ENCODE measurements around the gene NAPSA. TPM values are rescaled to one million over a fixed set of nuclear protein-coding genes. Genes with fewer than 3 reads are reported as not detected.

Gene NAPSA
- total RNA-seq, 1 donor from 2014 or later, result not detected

GRCh38 chr19:50409347-50409746, 43.9 kb upstream of the NAPSA start:
- TF ChIP-seq CTCF (IDR thresholded peaks at IDR 0.05; ENCODE audit: unreplicated experiment), result no peak
- peaks cover 21% of the 10 kb centered on the region for H3K36me3 Mint-ChIP-seq (ENCODE audit: low read depth, unreplicated experiment)

GRCh38 chr19:50406829-50407228, 41.4 kb upstream of the NAPSA start:
- no peak for DNase-seq (ENCODE audit: low spot score)
- no peak overlapping the region for H3K27ac Mint-ChIP-seq (ENCODE audit: unreplicated experiment)
- H3K4me1 Mint-ChIP-seq (ENCODE audit: unreplicated experiment), result no peaks in the 10 kb centered on the region
- no peak overlapping the region for H3K4me3 Mint-ChIP-seq (ENCODE audit: unreplicated experiment)
- H3K27me3 Mint-ChIP-seq (ENCODE audit: unreplicated experiment), result peaks cover 3% of the 10 kb centered on the region
- TF ChIP-seq CTCF (IDR thresholded peaks at IDR 0.05; ENCODE audit: unreplicated experiment), result no peak
- no peaks in the 10 kb centered on the region for H3K9me3 Mint-ChIP-seq (ENCODE audit: unreplicated experiment)
- peaks cover 17% of the 10 kb centered on the region for H3K36me3 Mint-ChIP-seq (ENCODE audit: low read depth, unreplicated experiment)

More at GRCh38 chr19:50409347-50409746, 43.9 kb upstream of the NAPSA start:
- Mint-ChIP-seq H3K9me3 (ENCODE audit: unreplicated experiment) (no peaks in the 10 kb centered on the region), H3K27me3 (ENCODE audit: unreplicated experiment) (peaks cover 5% of the 10 kb centered on the region), H3K4me3 (ENCODE audit: unreplicated experiment) (no peak overlapping the region), H3K4me1 (ENCODE audit: unreplicated experiment) (no peaks in the 10 kb centered on the region), H3K27ac (ENCODE audit: unreplicated experiment) (no peak overlapping the region)
- DNase-seq (ENCODE audit: low spot score), result no peak

GRCh38 chr19:50406156-50406820, 40.8 kb upstream of the NAPSA start:
- H3K27ac Mint-ChIP-seq (ENCODE audit: unreplicated experiment), result no peak overlapping the region
- H3K4me3 Mint-ChIP-seq (ENCODE audit: unreplicated experiment), result no peak overlapping the region

GRCh38 chr19:50402544-50403301, 37.3 kb upstream of the NAPSA start:
- TF ChIP-seq CTCF (IDR thresholded peaks at IDR 0.05; ENCODE audit: unreplicated experiment), result no peak
- DNase-seq (ENCODE audit: low spot score), result no peak
- Mint-ChIP-seq H3K27ac (ENCODE audit: unreplicated experiment) (no peak overlapping the region), H3K4me1 (ENCODE audit: unreplicated experiment) (no peaks in the 10 kb centered on the region), H3K4me3 (ENCODE audit: unreplicated experiment) (no peak overlapping the region), H3K36me3 (ENCODE audit: low read depth, unreplicated experiment) (peaks cover 19% of the 10 kb centered on the region), H3K9me3 (ENCODE audit: unreplicated experiment) (no peaks in the 10 kb centered on the region), H3K27me3 (ENCODE audit: unreplicated experiment) (peaks cover 7% of the 10 kb centered on the region)

More at GRCh38 chr19:50406156-50406820, 40.8 kb upstream of the NAPSA start:
- no peak for TF ChIP-seq CTCF (IDR thresholded peaks at IDR 0.05; ENCODE audit: unreplicated experiment)
- H3K36me3 Mint-ChIP-seq (ENCODE audit: low read depth, unreplicated experiment), result peaks cover 17% of the 10 kb centered on the region
- no peak for DNase-seq (ENCODE audit: low spot score)
- peaks cover 4% of the 10 kb centered on the region for H3K27me3 Mint-ChIP-seq (ENCODE audit: unreplicated experiment)
- H3K9me3 Mint-ChIP-seq (ENCODE audit: unreplicated experiment), result no peaks in the 10 kb centered on the region
- H3K4me1 Mint-ChIP-seq (ENCODE audit: unreplicated experiment), result no peaks in the 10 kb centered on the region
